Psoas muscle (tissue), 8 donors: ENCODE data around the gene CUEDC1. TPM values are rescaled to one million over a fixed set of nuclear protein-coding genes. Genes with fewer than 3 reads are reported as not detected.
"Not testable (repeated sequence)": the region's sequence is repeated elsewhere in the genome, so short reads cannot be mapped to it uniquely, and the experiment has no call there.

Source experiments
- ATAC-seq, 4 donors: fragments of 200-7000 bp; cut with Tn5 transposase; one replicate each; pipeline ENCODE4 v1.9.1; 2020; ENCODE audit warnings: moderate library complexity in 3 of 4, mild to moderate bottlenecking in 2 of 4
- DNase-seq, 2 donors: peaks; one replicate each; pipeline ENCODE4 v3.0.0-alpha.2; 2020
- H3K27ac ChIP-seq: fragments of 200-600 bp; one replicate; pipeline ENCODE4 v1.8.0; 2022
- H3K27me3 ChIP-seq, 3 donors: fragments of 200-600 bp in 1 of 3; one replicate each; pipeline versions ENCODE4 v1.6.1 to v1.8.0; 2013 to 2022; ENCODE audit warnings: low read length in 2 of 3, mild to moderate bottlenecking in 2 of 3, moderate library complexity in 1 of 3; ENCODE audit not compliant: insufficient read depth in 3 of 3
- H3K36me3 ChIP-seq, 2 donors: fragments of 200-600 bp in 1 of 2; one replicate each; pipeline versions ENCODE4 v1.6.1 to v1.8.0; 2013 to 2022; ENCODE audit warnings: low read depth in 1 of 2, mild to moderate bottlenecking in 1 of 2, moderate library complexity in 1 of 2; ENCODE audit not compliant: insufficient read depth in 1 of 2
- H3K4me1 ChIP-seq: fragments of 200-600 bp; one replicate; pipeline ENCODE4 v1.8.0; 2022
- H3K4me3 ChIP-seq: fragments of 200-600 bp; one replicate; pipeline ENCODE4 v1.8.0; 2022; ENCODE audit warnings: mild to moderate bottlenecking
- H3K9me3 ChIP-seq: fragments of 200-600 bp; one replicate; pipeline ENCODE4 v1.8.0; 2022
- CTCF ChIP-seq: fragments of 200-600 bp; IDR thresholded peaks from one replicate; pipeline ENCODE4 v1.8.0; 2022; ENCODE audit warnings: antibody characterized with exemption
- WGBS, 3 donors: extraction: QIAGEN DNeasy Blood & Tissue Kit; methylation state at CpG; one replicate each; pipeline versions ENCODE4 v1.1.6 to v1.1.7; 2013; 5-methylcytosine and 5-hydroxymethylcytosine counted together
- intact Hi-C, 2 donors: fragments of 100-400 bp; cut with DNase I; formaldehyde crosslinking; loops; one replicate each; pipeline versions ENCODE4 v1.11.0 to v1.14.2; 2022
- polyA plus RNA-seq, 3 donors: library from polyadenylated mRNA; stranded (reverse); fragments of 200-250 nt; gene quantifications; one replicate each; pipeline ENCODE4 v1.2.3, GENCODE V29; 2013
- total RNA-seq, 4 donors: library from RNA; stranded (reverse); fragmentation: NEBNext Ultra II Directional in 2 of 4; extraction: Animal tissue kit (Norgen Biotek cat#: 25700) in 2 of 4; gene quantifications; one replicate each; pipeline versions ENCODE4 v1.2.1 to v1.2.4, GENCODE V29; 2021 to 2023
- donor health status: healthy with polysubstance abuse.
- donor health status: DM: no; HTN: no; CAD: no; lungs with moderate emphysema.
- donor health status: Bipolar disorder and iron deficiency.
- donor health status: healthy.
- donor health status: DM: yes; HTN: yes; CAD: no.
- donor health status: DM: no; HTN: no; CAD: no.
- donor health status: DM: no; HTN: no; CAD: no.
- donor health status: DM: yes; HTN: yes; CAD: no.

Gene CUEDC1
- total and polyA plus RNA-seq, 7 donors = 28.0 to 67.2 (median 46.4) TPM

- Histone ChIP-seq H3K27ac (peak overlapping the region; percentile 73), H3K9me3 (no peaks in the 10 kb centered on the region), H3K4me1 (peaks cover 76% of the 10 kb centered on the region), H3K27me3 (no peaks in the 10 kb centered on the region), H3K4me3 (no peak overlapping the region), H3K36me3 (no peaks in the 10 kb centered on the region)
- 39 to 52% (median 44%) methylated on average over 4 of the region's 4 CpGs for WGBS, 3 donors
- ATAC-seq = peak; percentile 40 to 63 (median 47)
- no peak for TF ChIP-seq CTCF
- peak in 1 of 2 donors; percentile 69 for DNase-seq
- intact Hi-C loops = no loop called here
These were observed 30.5 kb downstream of the CUEDC1 start for GRCh38 chr17:57924677-57925076.

GRCh38 chr17:57923182-57923872, 31.9 kb downstream of the CUEDC1 start:
- intact Hi-C loops = no loop called here
- H3K4me1 ChIP-seq = peaks cover 69% of the 10 kb centered on the region
- no peaks in the 10 kb centered on the region for H3K27me3 ChIP-seq
- WGBS, 3 donors = 56 to 82% (median 82%) methylated on average over 5 of the region's 5 CpGs
- H3K9me3 ChIP-seq = no peaks in the 10 kb centered on the region
- no peak for TF ChIP-seq CTCF
- ATAC-seq (no peak), DNase-seq (peak in 1 of 2 donors; percentile 15)
- no peaks in the 10 kb centered on the region for H3K36me3 ChIP-seq
- no peak overlapping the region for H3K4me3 ChIP-seq
- H3K27ac ChIP-seq = no peak overlapping the region

- intact Hi-C loops, H3K27me3 ChIP-seq, H3K4me3 ChIP-seq, H3K9me3 ChIP-seq, ATAC-seq, DNase-seq, H3K36me3 ChIP-seq: not testable (repeated sequence)
- WGBS, 3 donors = 79 to 87% (median 83%) methylated on average over 4 of the region's 4 CpGs
- H3K27ac ChIP-seq = peak overlapping the region; percentile 48
- peaks cover 71% of the 10 kb centered on the region for H3K4me1 ChIP-seq
These were observed 32.5 kb downstream of the CUEDC1 start for GRCh38 chr17:57922745-57923144.

DNA sequence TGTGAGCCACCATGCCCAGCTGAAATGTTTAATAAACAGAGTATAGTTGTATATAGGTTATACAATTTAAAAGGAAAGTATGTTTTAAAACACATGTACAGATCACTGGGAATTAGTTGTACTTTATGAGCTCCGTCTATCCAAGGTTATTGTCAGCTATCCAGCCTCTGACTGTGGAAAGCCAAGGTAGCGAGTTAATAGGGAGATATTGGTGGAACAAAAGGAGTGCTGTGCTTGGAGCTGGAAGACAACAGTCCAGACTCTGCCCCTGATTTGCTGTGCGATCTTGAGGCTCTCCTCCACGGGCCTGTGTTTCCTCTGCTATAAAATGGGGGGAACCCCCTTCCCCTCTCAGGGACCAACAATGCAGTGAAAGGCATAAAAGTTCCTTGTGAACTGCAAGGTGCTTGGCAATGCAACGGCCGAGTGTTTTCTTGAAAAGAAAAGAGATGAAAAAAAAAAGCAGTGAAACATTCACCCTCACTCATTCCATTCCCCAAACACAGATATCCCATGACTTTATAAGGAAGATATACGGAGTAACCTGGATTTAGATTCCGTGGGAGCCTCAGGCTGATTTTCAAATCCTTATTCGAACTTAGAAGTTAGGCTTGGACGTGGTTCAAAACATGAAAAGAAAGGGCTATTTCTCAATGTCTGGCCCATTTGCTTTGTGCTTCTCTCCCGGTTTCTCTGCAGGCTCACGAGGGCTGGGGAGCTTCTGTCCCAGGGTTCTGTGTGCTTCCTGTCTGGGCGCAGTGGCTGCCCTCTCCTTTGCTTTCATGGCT, 34.1 kb downstream of the CUEDC1 start:
- Histone ChIP-seq H3K36me3 (no peaks in the 10 kb centered on the region), H3K4me1 (peaks cover 70% of the 10 kb centered on the region), H3K27me3 (no peaks in the 10 kb centered on the region), H3K9me3 (no peaks in the 10 kb centered on the region), H3K4me3 (no peak overlapping the region), H3K27ac (peak overlapping the region; percentile 60)
- TF ChIP-seq CTCF = no peak
- intact Hi-C loops = no loop called here
- ATAC-seq (no peak), DNase-seq (peak; percentile 29 to 66)
- 19 to 43% (median 26%) methylated on average over 13 of the region's 13 CpGs for WGBS, 3 donors

DNA sequence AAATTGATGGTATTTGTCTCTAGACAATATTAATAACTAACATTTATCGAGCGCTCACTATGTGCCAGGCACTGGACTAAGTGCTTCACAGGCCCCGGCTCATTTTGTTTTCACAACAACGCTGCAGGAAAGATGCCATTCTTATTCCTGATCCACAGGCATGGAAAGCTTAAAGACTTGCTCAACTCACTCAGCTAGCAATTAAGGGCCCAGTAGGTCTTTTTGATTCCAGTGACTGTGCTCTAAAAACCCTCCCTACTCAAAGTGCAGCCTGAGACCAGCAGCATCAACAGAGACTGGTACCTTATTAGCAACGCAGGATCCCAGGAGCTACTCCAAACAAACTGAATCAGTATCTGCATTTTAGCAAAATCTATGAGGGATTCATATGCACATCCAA, 35.3 kb downstream of the CUEDC1 start:
- Histone ChIP-seq H3K27me3 (no peaks in the 10 kb centered on the region), H3K4me3 (no peak overlapping the region), H3K4me1 (peaks cover 70% of the 10 kb centered on the region), H3K27ac (no peak overlapping the region), H3K36me3 (no peaks in the 10 kb centered on the region), H3K9me3 (no peaks in the 10 kb centered on the region)
- DNase-seq (no peak), ATAC-seq (no peak)
- no peak for TF ChIP-seq CTCF
- WGBS, 3 donors = 78 to 88% (median 82%) methylated on average over 5 of the region's 5 CpGs
- intact Hi-C loops = no loop called here
